Thyroid gland (tissue), 4 donors: ENCODE data around the gene GPR107. TPM values are rescaled to one million over a fixed set of nuclear protein-coding genes. Genes with fewer than 3 reads are reported as not detected.

Experiments used
- DNase-seq, 2 donors: peaks; one replicate each; pipeline ENCODE4 v3.0.0-alpha.2; 2019
- H3K27ac ChIP-seq, 3 donors: fragments of 200-600 bp; sonication (generic); 1 replicate in 2 of 3; 2 replicates in 1 of 3; pipeline ENCODE4 v1.5.1; 2016 to 2019; ENCODE audit warnings: mild to moderate bottlenecking in 1 of 3, moderate library complexity in 1 of 3
- H3K27me3 ChIP-seq: fragments of 200-600 bp; sonication (generic); one replicate; pipeline ENCODE4 v1.5.1; 2019
- H3K36me3 ChIP-seq, 2 donors: fragments of 200-600 bp; sonication (generic); one replicate each; pipeline ENCODE4 v1.5.1; 2016 to 2019
- H3K4me1 ChIP-seq, 2 donors: fragments of 200-600 bp; sonication (generic); one replicate each; pipeline ENCODE4 v1.5.1; 2017 to 2019
- H3K4me3 ChIP-seq, 3 donors: fragments of 200-600 bp; sonication (generic); replicated peaks in 1 of 3; 1 replicate in 2 of 3; 2 replicates in 1 of 3; pipeline ENCODE4 v1.5.1; 2016; ENCODE audit warnings: mild to moderate bottlenecking in 1 of 3
- H3K9me3 ChIP-seq: fragments of 200-600 bp; sonication (generic); one replicate; pipeline ENCODE4 v1.5.1; 2017
- CTCF ChIP-seq, 6 experiments: fragments of 200-600 bp in 3 of 6; fragments of 450-650 bp in 3 of 6; sonication (generic) in 3 of 6; IDR thresholded peaks; one replicate each; pipeline ENCODE4 v1.5.1; 2016 to 2019; ENCODE audit warnings: antibody characterized with exemption in 6 of 6, mild to moderate bottlenecking in 2 of 6, inconsistent platforms in 1 of 6, moderate library complexity in 1 of 6
- POLR2A ChIP-seq, 2 donors: fragments of 450-650 bp; IDR thresholded peaks; one replicate each; pipeline ENCODE4 v1.6.1; 2017; ENCODE audit warnings: antibody characterized with exemption in 2 of 2, mild to moderate bottlenecking in 2 of 2, moderate library complexity in 1 of 2
- WGBS, 2 donors: methylation state at CpG; one replicate each; pipeline ENCODE4 v1.1.5; 2017; 5-methylcytosine and 5-hydroxymethylcytosine counted together
- intact Hi-C: fragments of 100-400 bp; cut with DNase I; formaldehyde crosslinking; loops from one replicate; pipeline ENCODE4 v1.15.1; 2023
- total RNA-seq, 4 donors: library from RNA; depleted of rRNA; stranded (reverse); fragments of >200 nt; gene quantifications; one replicate each; pipeline ENCODE4 v1.2.3, GENCODE V29; 2016

Gene GPR107
- total RNA-seq, 4 donors from 2014 or later, result 43.5 to 65.6 (median 58.7) TPM

- Histone ChIP-seq H3K9me3 (no peaks in the 10 kb centered on the region), H3K4me3 (no peak overlapping the region), H3K27ac (no peak overlapping the region), H3K27me3 (no peaks in the 10 kb centered on the region), H3K36me3 (no peaks in the 10 kb centered on the region), H3K4me1 (peaks cover 4% of the 10 kb centered on the region in 2 donors)
- DNase-seq, result no peak
- TF ChIP-seq CTCF (IDR thresholded peaks at IDR 0.05), result no peak
- intact Hi-C loops, result no loop called here
- 75 to 85% methylated on average over 6 of the region's 6 CpGs for WGBS, 2 donors
Measured at GRCh38 chr9:130167927-130168326, 114.2 kb downstream of the GPR107 start.

GRCh38 chr9:130171226-130172148, 117.8 kb downstream of the GPR107 start:
- H3K27ac ChIP-seq, result peak overlapping the region; percentile 39 to 58 (median 50)
- H3K9me3 ChIP-seq, result no peaks in the 10 kb centered on the region
- intact Hi-C loops, result no loop called here
- H3K4me3 ChIP-seq, result peak overlapping the region in 2 of 3 donors; percentile 22 to 31
- H3K36me3 ChIP-seq, result no peaks in the 10 kb centered on the region
- H3K4me1 ChIP-seq, result peaks cover 10 to 18% of the 10 kb centered on the region in 2 donors
- 45 to 82% methylated on average over 11 to 22 of the region's 45 CpGs for WGBS, 2 donors
- peak in 1 of 2 donors; percentile 9 for DNase-seq
- no peaks in the 10 kb centered on the region for H3K27me3 ChIP-seq
- no peak for TF ChIP-seq CTCF (IDR thresholded peaks at IDR 0.05)
- TF ChIP-seq POLR2A (IDR thresholded peaks at IDR 0.05), result no peak

GRCh38 chr9:130172161-130172857, 118.6 kb downstream of the GPR107 start, which contains the start of gene NCS1:
Gene NCS1, plus strand, starts transcription at chr9:130172404. Its CDS starts 260 bp downstream, at chr9:130172664.
- 0% methylated on average over 1 to 3 of the region's 101 CpGs for WGBS, 2 donors
- peaks cover 10 to 18% of the 10 kb centered on the region in 2 donors for H3K4me1 ChIP-seq
- peak within 1 kb of the TSS in 2 of 3 donors; percentile 62 to 83 for H3K4me3 ChIP-seq
- no peaks in the 10 kb centered on the region for H3K27me3 ChIP-seq
- TF ChIP-seq CTCF (IDR thresholded peaks at IDR 0.05), result no peak
- TF ChIP-seq POLR2A (IDR thresholded peaks at IDR 0.05), result peak in 1 of 2 donors; percentile 46
- H3K27ac ChIP-seq, result peak within 1 kb of the TSS; percentile 39 to 83 (median 50)
- H3K36me3 ChIP-seq, result no peaks in the 10 kb centered on the region
- peak; percentile 86 to 87 for DNase-seq
- no peaks in the 10 kb centered on the region for H3K9me3 ChIP-seq
- intact Hi-C loops, result no loop called here

GRCh38 chr9:130172858-130173665, 119.4 kb downstream of the GPR107 start:
- Histone ChIP-seq H3K27ac (peak overlapping the region; percentile 26 to 83 (median 36)), H3K4me3 (peak overlapping the region in 2 of 3 donors; percentile 62 to 83), H3K9me3 (no peaks in the 10 kb centered on the region), H3K36me3 (no peaks in the 10 kb centered on the region), H3K4me1 (peaks cover 10 to 18% of the 10 kb centered on the region in 2 donors), H3K27me3 (no peaks in the 10 kb centered on the region)
- DNase-seq, result peak; percentile 47 to 53
- TF ChIP-seq CTCF (IDR thresholded peaks at IDR 0.05) (no peak), POLR2A (IDR thresholded peaks at IDR 0.05) (peak in 1 of 2 donors; percentile 15)
- intact Hi-C loops, result no loop called here
- 3 to 6% methylated on average over 10 to 15 of the region's 57 CpGs for WGBS, 2 donors
